ENCODE data around the gene ITGB1BP2.
"Not testable (repeated sequence)": the region's sequence is repeated elsewhere in the genome, so short reads cannot be mapped to it uniquely, and the experiment has no call there.

Gene ITGB1BP2

DNA sequence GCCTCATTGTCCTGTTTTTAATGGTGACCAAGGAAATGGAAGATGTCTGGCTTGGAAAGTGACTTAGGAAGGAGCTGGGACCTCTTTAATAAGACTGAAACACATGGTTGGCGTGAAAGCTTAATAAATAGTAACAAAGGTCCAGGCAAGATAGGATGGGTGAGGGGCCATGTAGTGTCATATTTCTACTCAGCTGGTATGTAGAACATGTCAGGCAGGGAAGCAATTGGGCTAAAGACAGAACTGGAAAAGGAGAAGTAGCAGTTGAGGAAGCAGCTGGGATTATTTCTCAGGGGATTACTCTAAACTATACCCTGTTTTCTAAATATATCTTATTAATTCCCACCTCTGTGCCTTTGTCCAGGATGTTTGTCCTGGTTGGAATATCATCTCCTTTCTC, 18.6 kb downstream of the ITGB1BP2 start:
- no peak for TF ChIP-seq CTCF (conservative IDR thresholded peaks at IDR 0.05; ENCODE audit: low read length)
- DNase-seq (ENCODE audit: low read depth): no peak
- no peak overlapping the region for H3K4me3 ChIP-seq (ENCODE audit: low read length)

- TF ChIP-seq CTCF (conservative IDR thresholded peaks at IDR 0.05; ENCODE audit: low read length): no peak
- DNase-seq (ENCODE audit: low read depth): no peak
Observed at GRCh38 chrX:71321731-71322130, 20.2 kb downstream of the ITGB1BP2 start.

DNA sequence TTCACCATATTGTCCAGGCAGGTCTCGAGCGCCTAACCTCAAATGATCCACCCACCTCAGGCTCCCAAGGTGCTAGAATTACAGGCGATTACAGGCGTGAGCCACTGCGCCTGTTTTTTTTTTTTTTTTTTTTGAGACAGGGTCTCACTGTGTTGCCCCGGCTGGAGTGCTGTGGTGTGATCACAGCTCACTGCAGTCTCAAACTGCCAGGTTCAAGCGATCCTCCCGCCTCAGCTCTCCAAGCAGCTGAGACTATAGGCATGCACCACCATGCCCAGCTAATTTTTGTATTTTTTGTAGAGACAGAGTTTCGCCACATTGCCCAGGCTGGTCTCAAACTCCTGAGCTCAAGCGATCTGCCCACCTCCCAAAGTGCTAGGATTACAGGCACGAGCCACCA, 22.9 kb downstream of the ITGB1BP2 start:
- not testable (repeated sequence) for DNase-seq (ENCODE audit: low read depth); H3K4me3 ChIP-seq (ENCODE audit: low read length)

More at GRCh38 chrX:71321731-71322130, 20.2 kb downstream of the ITGB1BP2 start:
- no peak overlapping the region for H3K4me3 ChIP-seq (ENCODE audit: low read length)

DNA sequence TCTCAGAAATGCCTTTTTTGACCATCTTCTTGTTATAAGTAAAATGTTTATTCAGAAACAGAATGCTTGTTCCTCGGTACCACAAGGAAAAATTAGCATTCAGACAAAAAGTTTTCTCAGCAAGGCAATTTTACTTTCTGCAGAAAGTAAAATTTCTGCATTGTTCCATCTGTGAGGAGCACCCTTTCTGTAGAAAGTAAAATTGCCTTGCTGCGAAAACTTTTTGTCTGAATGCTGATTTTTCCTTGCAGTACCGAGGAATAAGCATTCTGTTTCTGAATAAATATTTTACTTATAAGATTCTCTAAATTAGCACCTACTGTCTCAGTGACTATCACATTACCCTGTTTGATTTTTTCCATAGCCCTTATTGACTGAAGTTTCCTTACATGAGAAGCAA, 24.8 kb downstream of the ITGB1BP2 start:
- DNase-seq (ENCODE audit: low read depth): no peak
- no peak for TF ChIP-seq CTCF (conservative IDR thresholded peaks at IDR 0.05; ENCODE audit: low read length)
- no peak overlapping the region for H3K4me3 ChIP-seq (ENCODE audit: low read length)

- DNase-seq (ENCODE audit: low read depth); H3K4me3 ChIP-seq (ENCODE audit: low read length): not testable (repeated sequence)
Observed at GRCh38 chrX:71349151-71349665, 47.7 kb downstream of the ITGB1BP2 start.

DNA sequence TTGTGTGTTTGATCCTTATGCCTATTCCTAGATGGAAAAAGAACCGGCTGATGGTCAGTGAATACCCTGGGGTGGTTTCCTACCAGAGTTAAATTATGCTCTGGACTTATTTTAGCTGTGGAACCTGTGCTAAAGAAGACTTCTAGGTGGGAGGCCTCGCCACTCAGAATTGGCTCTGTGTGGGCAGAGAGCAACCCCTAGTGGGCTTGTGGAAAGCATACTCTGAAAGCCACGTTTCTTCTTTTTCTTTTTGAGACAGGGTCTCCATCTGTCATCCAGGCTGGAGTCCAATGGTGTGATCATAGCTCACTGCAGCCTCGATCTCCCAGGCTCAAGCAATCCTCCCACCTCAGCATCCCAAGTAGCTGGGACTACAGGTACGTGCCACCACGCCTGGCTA, 48.3 kb downstream of the ITGB1BP2 start:
- H3K4me3 ChIP-seq (ENCODE audit: low read length); DNase-seq (ENCODE audit: low read depth): not testable (repeated sequence)

DNA sequence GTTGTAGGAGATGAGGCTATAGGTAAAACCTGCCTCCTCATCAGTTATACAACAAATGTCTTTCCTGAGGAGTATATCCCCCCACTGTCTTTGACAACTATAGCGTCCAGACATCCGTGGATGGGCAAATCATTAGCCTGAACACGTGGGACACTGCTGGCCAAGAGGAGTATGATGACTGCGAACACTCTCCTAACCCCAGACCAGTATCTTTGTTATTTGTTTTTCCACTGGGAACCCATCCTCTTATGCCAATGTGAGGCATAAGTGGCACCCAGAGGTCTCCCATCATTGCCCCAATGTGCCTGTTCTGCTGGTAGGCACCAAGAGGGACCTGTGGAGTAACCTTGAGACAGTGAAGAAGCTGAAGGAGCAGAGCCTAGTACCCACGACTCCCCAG, 50.9 kb downstream of the ITGB1BP2 start:
- DNase-seq (ENCODE audit: low read depth); H3K4me3 ChIP-seq (ENCODE audit: low read length): not testable (repeated sequence)
